ENCODE data around the gene ENOX2. TPM values are rescaled to one million over a fixed set of nuclear protein-coding genes. Genes with fewer than 3 reads are reported as not detected.

Gene ENOX2
- total RNA-seq, 1 donor from 2014 or later = 15.6 TPM

DNA sequence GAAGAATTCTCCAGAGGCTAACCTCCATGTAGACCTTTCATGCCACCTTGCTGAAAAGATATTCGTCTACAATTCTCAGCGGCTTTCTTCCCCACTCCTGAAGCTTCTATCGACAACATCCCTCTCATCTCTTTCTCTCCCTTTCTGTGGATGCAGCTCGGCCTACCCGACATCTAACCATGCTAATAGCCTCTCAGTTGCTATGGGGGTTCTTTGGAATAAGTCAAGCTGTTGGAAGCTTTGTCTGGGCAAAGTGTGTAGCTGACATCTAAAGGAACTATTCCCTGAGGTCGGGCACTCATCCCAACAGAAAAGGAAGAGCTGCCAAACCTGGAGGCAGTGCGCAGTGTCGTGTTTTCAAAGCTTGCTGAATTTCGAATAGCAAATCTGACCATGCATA lies 309.1 kb downstream of the ENOX2 start:
- no peaks in the 10 kb centered on the region for H3K4me1 Mint-ChIP-seq (ENCODE audit: low read depth)
- no peaks in the 10 kb centered on the region for H3K9me3 Mint-ChIP-seq
- H3K36me3 Mint-ChIP-seq (ENCODE audit: low read depth) = no peaks in the 10 kb centered on the region

DNA sequence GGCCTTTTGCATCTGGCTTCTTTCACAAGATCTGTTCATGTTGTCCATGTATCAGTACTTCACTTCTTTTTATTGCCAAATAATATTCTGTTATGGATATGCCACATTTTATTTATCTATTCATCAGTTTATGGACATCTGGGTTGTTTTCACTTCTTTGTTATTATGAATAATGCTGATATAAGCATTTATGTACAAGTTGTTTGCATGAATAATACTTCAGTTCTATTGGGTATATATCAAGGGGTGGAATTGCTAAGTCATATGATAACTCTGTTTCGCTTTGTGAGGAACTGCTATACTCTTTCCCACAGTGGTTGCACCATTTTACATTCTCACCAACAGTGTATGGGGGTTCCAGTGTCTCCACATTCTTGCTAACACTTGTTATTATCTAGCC lies 310.8 kb downstream of the ENOX2 start:
- intact Hi-C loops (cut with micrococcal nuclease) = no loop called here
- Mint-ChIP-seq H3K9me3 (no peaks in the 10 kb centered on the region), H3K4me1 (ENCODE audit: low read depth) (no peaks in the 10 kb centered on the region), H3K36me3 (ENCODE audit: low read depth) (no peaks in the 10 kb centered on the region), H3K4me3 (no peak overlapping the region), H3K27ac (no peak overlapping the region), H3K27me3 (ENCODE audit: insufficient read depth) (peaks cover 2% of the 10 kb centered on the region)
- DNase-seq (ENCODE audit: low spot score) = no peak

More for the DNA sequence above, 309.1 kb downstream of the ENOX2 start:
- no peak for DNase-seq (ENCODE audit: low spot score)
- intact Hi-C loops (cut with micrococcal nuclease) = no loop called here
- Mint-ChIP-seq H3K27me3 (ENCODE audit: insufficient read depth) (peaks cover 2% of the 10 kb centered on the region), H3K4me3 (no peak overlapping the region), H3K27ac (no peak overlapping the region)

DNA sequence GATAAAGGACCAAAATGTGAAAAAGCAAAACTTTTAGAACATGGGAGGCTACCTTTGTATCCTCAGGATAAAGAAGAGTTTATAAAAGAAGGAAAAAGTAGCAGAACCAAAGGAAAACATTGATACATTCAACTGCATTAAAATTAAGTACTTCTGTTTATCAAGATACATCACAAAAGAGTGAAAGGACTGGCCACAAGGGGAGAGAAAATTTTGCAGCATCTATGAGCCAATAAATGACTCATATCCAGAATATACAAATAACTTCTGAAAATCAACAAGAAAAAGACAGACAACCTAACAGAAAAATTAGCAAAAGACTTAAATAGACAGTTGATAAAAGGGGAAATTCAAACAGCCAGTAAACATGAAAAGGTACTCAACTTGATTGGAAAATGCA lies 324.1 kb downstream of the ENOX2 start:
- Mint-ChIP-seq H3K27ac (no peak overlapping the region), H3K4me1 (ENCODE audit: low read depth) (no peaks in the 10 kb centered on the region), H3K27me3 (ENCODE audit: insufficient read depth) (peaks cover 6% of the 10 kb centered on the region), H3K4me3 (no peak overlapping the region), H3K36me3 (ENCODE audit: low read depth) (no peaks in the 10 kb centered on the region), H3K9me3 (no peaks in the 10 kb centered on the region)
- intact Hi-C loops (cut with micrococcal nuclease) = no loop called here
- DNase-seq (ENCODE audit: low spot score) = no peak

GRCh38 chrX:130577431-130577830 lies 325.6 kb downstream of the ENOX2 start:
- Mint-ChIP-seq H3K27me3 (ENCODE audit: insufficient read depth) (peaks cover 4% of the 10 kb centered on the region), H3K36me3 (ENCODE audit: low read depth) (no peaks in the 10 kb centered on the region), H3K9me3 (no peaks in the 10 kb centered on the region), H3K4me3 (no peak overlapping the region), H3K27ac (no peak overlapping the region), H3K4me1 (ENCODE audit: low read depth) (no peaks in the 10 kb centered on the region)
- intact Hi-C loops (cut with micrococcal nuclease) = no loop called here
- no peak for DNase-seq (ENCODE audit: low spot score)

- Mint-ChIP-seq H3K4me1 (ENCODE audit: low read depth) (no peaks in the 10 kb centered on the region), H3K36me3 (ENCODE audit: low read depth) (no peaks in the 10 kb centered on the region), H3K9me3 (no peaks in the 10 kb centered on the region), H3K27ac (no peak overlapping the region), H3K27me3 (ENCODE audit: insufficient read depth) (peaks cover 4% of the 10 kb centered on the region), H3K4me3 (no peak overlapping the region)
- DNase-seq (ENCODE audit: low spot score) = no peak
- intact Hi-C loops (cut with micrococcal nuclease) = loop anchor here (1.0 kb wide), 1 partner anchor 341 kb away; no protein-coding TSS in a partner anchor
Measured at GRCh38 chrX:130575831-130576389, 327.1 kb downstream of the ENOX2 start.

Other genes with a start within 250 kb of the ENOX2 start
- not detected in 2 replicates for gene ARHGAP36, start 155.1 kb upstream of the ENOX2 start, total RNA-seq

All from activated T-helper 1 cell treated with anti-CD3 and anti-CD28 coated beads, Interleukin-12 subunit alpha, Interleukin-12 subunit beta, Interleukin-2, Interleukin-4 antibody, amounts not matched to agents 30 ng/mL and 10 ng/mL and 1 ng/mL, durations not matched to agents 14 hours and 24 hours and 36 hours (primary cell).